SK-N-SH (cell line): ENCODE measurements around the gene FRMD3. TPM values are rescaled to one million over a fixed set of nuclear protein-coding genes. Genes with fewer than 3 reads are reported as not detected.

ENCODE experiments used
- CTCF ChIA-PET: fragments of 300-600, 350-600 bp; formaldehyde crosslinking; extraction: SDS; loops from one replicate; lab custom pipeline; 2021; lab: Yijun Ruan, JAX
- POLR2A ChIA-PET: fragments of 350-600 bp; sonication (Branson Sonifier 250); formaldehyde crosslinking; extraction: SDS; loops from one replicate; lab custom pipeline; 2020; ENCODE audit warnings: antibody characterized with exemption, inconsistent platforms; lab: Yijun Ruan, JAX
- DNase-seq: peaks from one replicate; pipeline ENCODE4 v3.0.0; 2012
- H2AFZ ChIP-seq: fragments of 200-600 bp; sonication (generic); 2 replicates; pipeline ENCODE4 v1.8.1; 2016; ENCODE audit warnings: antibody characterized with exemption, mild to moderate bottlenecking, low read depth
- H3F3A ChIP-seq: fragments of 200-600 bp; sonication (generic); replicated peaks from 2 replicates; pipeline ENCODE3; 2016; ENCODE audit warnings: antibody characterized with exemption, mild to moderate bottlenecking; ENCODE audit not compliant: insufficient read depth
- H3K27ac ChIP-seq, 2 experiments: fragments of 200-500 bp in 1 of 2; fragments of 200-600 bp in 1 of 2; sonication (Bioruptor generic) in 1 of 2; sonication (generic), shearing (Covaris generic) in 1 of 2; 2 replicates each; pipeline versions ENCODE4 v1.5.1 to v1.6.1; 2014 to 2016; ENCODE audit warnings: low read depth in 2 of 2, inconsistent platforms in 1 of 2, low read length in 1 of 2, mild to moderate bottlenecking in 1 of 2, mixed read lengths in 1 of 2
- H3K27me3 ChIP-seq: fragments of 200-600 bp; sonication (generic), shearing (Covaris generic); 2 replicates; pipeline ENCODE4 v1.6.1; 2016; ENCODE audit warnings: mixed run types; ENCODE audit not compliant: insufficient read depth
- H3K36me3 ChIP-seq, 2 experiments: fragments of 200-500 bp in 1 of 2; fragments of 200-600 bp in 1 of 2; sonication (Bioruptor generic) in 1 of 2; sonication (generic) in 1 of 2; replicated peaks in 1 of 2; 2 replicates each; pipeline versions ENCODE3 to v1.5.1; 2014 to 2016; ENCODE audit warnings: low read length in 1 of 2, mild to moderate bottlenecking in 1 of 2; ENCODE audit not compliant: insufficient read depth in 2 of 2, control insufficient read depth in 1 of 2
- H3K4me1 ChIP-seq, 2 experiments: fragments of 200-500 bp in 1 of 2; fragments of 200-600 bp in 1 of 2; sonication (Bioruptor generic) in 1 of 2; sonication (generic), shearing (Covaris generic) in 1 of 2; 2 replicates each; pipeline versions ENCODE4 v1.5.1 to v1.6.1; 2014 to 2016; ENCODE audit warnings: low read depth in 1 of 2, low read length in 1 of 2, mixed run types in 1 of 2; ENCODE audit not compliant: insufficient read depth in 2 of 2, control insufficient read depth in 1 of 2
- H3K4me2 ChIP-seq: fragments of 200-600 bp; sonication (generic), shearing (Covaris generic); 2 replicates; pipeline ENCODE4 v1.6.1; 2017; ENCODE audit warnings: mixed run types
- H3K4me3 ChIP-seq, 2 experiments: fragments of 200-500 bp in 1 of 2; fragments of 200-600 bp in 1 of 2; sonication (Bioruptor generic) in 1 of 2; sonication (generic), shearing (Covaris generic) in 1 of 2; 2 replicates each; pipeline versions ENCODE4 v1.5.1 to v1.8.1; 2014 to 2016; ENCODE audit warnings: low read depth in 2 of 2, inconsistent platforms in 1 of 2, low read length in 1 of 2, mild to moderate bottlenecking in 1 of 2, mixed read lengths in 1 of 2, moderate library complexity in 1 of 2
- H3K79me2 ChIP-seq: fragments of 200-600 bp; sonication (generic); 2 replicates; pipeline ENCODE4 v1.8.1; 2017; ENCODE audit warnings: mild to moderate bottlenecking; ENCODE audit not compliant: insufficient read depth
- H3K9ac ChIP-seq: fragments of 200-600 bp; sonication (generic); 2 replicates; pipeline ENCODE4 v1.6.1; 2017; ENCODE audit warnings: mixed run types
- H3K9me2 ChIP-seq: fragments of 200-600 bp; sonication (generic); 2 replicates; pipeline ENCODE4 v1.6.1; 2017; ENCODE audit warnings: mixed run types
- H3K9me3 ChIP-seq: fragments of 200-600 bp; sonication (generic); 2 replicates; pipeline ENCODE4 v1.6.1; 2017; ENCODE audit warnings: mixed run types, mild to moderate bottlenecking, moderate library complexity
- H4K20me1 ChIP-seq: fragments of 200-600 bp; sonication (generic); 2 replicates; pipeline ENCODE4 v1.6.1; 2017; ENCODE audit warnings: mild to moderate bottlenecking, mixed run types; ENCODE audit not compliant: insufficient read depth
- CHD2 ChIP-seq: fragments of 150-350 bp; IDR thresholded peaks from 2 replicates; pipeline ENCODE4 v1.6.1; 2018; ENCODE audit warnings: low read length; ENCODE audit not compliant: partially characterized antibody
- EP300 ChIP-seq, 2 experiments: IDR thresholded peaks; 2 replicates each; pipeline versions ENCODE4 v1.4.0 to v1.6.1; 2012; ENCODE audit warnings: borderline replicate concordance in 1 of 2, low read depth in 1 of 2, low read length in 1 of 2
- FOSL2 ChIP-seq: IDR thresholded peaks from 2 replicates; pipeline ENCODE4 v1.4.0; 2012; ENCODE audit warnings: low read depth, mild to moderate bottlenecking, moderate library complexity, borderline replicate concordance
- FOXJ3 ChIP-seq: sonication (generic); formaldehyde crosslinking; IDR thresholded peaks from 2 replicates; pipeline ENCODE4 v1.5.1; 2020; ENCODE audit warnings: mild to moderate bottlenecking, missing genetic modification reagents
- GATA2 ChIP-seq: sonication (generic); formaldehyde crosslinking; IDR thresholded peaks from 2 replicates; pipeline ENCODE4 v1.5.0; 2020; ENCODE audit warnings: mild to moderate bottlenecking, missing genetic modification reagents
- JUND ChIP-seq: IDR thresholded peaks from 2 replicates; pipeline ENCODE4 v1.4.0; 2012
- MXI1 ChIP-seq: IDR thresholded peaks from 2 replicates; pipeline ENCODE4 v1.6.1; 2012; ENCODE audit warnings: mild to moderate bottlenecking, low read depth, low read length, improper control_type of control experiment
- NFIC ChIP-seq: IDR thresholded peaks from 2 replicates; pipeline ENCODE4 v1.4.0; 2012; ENCODE audit warnings: borderline replicate concordance
- NRF1 ChIP-seq: IDR thresholded peaks from 2 replicates; pipeline ENCODE4 v1.6.1; 2012; ENCODE audit warnings: low read depth, mild to moderate bottlenecking, low read length
- POLR2AphosphoS5 ChIP-seq: IDR thresholded peaks from 2 replicates; pipeline ENCODE4 v1.6.1; 2012; ENCODE audit warnings: low read depth, low read length
- RCOR1 ChIP-seq: fragments of 150-350 bp; IDR thresholded peaks from 2 replicates; pipeline ENCODE4 v1.6.1; 2017; ENCODE audit warnings: antibody characterized with exemption, low read length
- RFX5 ChIP-seq: IDR thresholded peaks from 2 replicates; pipeline ENCODE4 v1.6.1; 2012; ENCODE audit warnings: mild to moderate bottlenecking, improper control_type of control experiment, low read length
- RXRA ChIP-seq: IDR thresholded peaks from 2 replicates; pipeline ENCODE4 v1.4.0; 2012; ENCODE audit warnings: low read depth, mild to moderate bottlenecking, borderline replicate concordance
- SMC3 ChIP-seq: IDR thresholded peaks from 2 replicates; pipeline ENCODE4 v1.6.1; 2012; ENCODE audit warnings: low read depth, low read length, improper control_type of control experiment
- TAF1 ChIP-seq: IDR thresholded peaks from 2 replicates; pipeline ENCODE4 v1.6.1; 2012; ENCODE audit warnings: low read depth, mild to moderate bottlenecking, low read length, moderate library complexity, borderline replicate concordance
- WGBS: methylation state at CpG from one replicate; pipeline ENCODE4 v1.1.6; 2017; ENCODE audit warnings: low lambda C conversion rate; 5-methylcytosine and 5-hydroxymethylcytosine counted together
- polyA plus RNA-seq, 3 experiments: library from polyadenylated mRNA; depleted of rRNA; stranded (reverse); fragments of >200 nt; gene quantifications; 2 replicates each; pipeline ENCODE4 v1.2.3, GENCODE V29; 2012
- TF ChIP-seq, protein P1 (sequence below): fragments of 150-350 bp; IDR thresholded peaks from 2 replicates; pipeline ENCODE4 v1.6.1; 2017; ENCODE audit warnings: antibody characterized with exemption, low read length, low read depth, borderline replicate concordance
- TF ChIP-seq, protein P2 (sequence below): IDR thresholded peaks from 2 replicates; pipeline ENCODE4 v1.4.0; 2012; ENCODE audit warnings: low read depth, borderline replicate concordance
- TF ChIP-seq, protein P3 (sequence below): fragments of 200-600 bp; sonication (generic); IDR thresholded peaks from 2 replicates; pipeline ENCODE4 v1.6.1; 2017; ENCODE audit warnings: antibody characterized with exemption, mild to moderate bottlenecking, moderate library complexity
- TF ChIP-seq, protein P4 (sequence below): IDR thresholded peaks from 2 replicates; pipeline ENCODE4 v1.6.1; 2012; ENCODE audit warnings: mild to moderate bottlenecking, low read depth, low read length, moderate library complexity
- TF ChIP-seq, protein P5 (sequence below): IDR thresholded peaks from 2 replicates; pipeline ENCODE4 v1.4.0; 2012; ENCODE audit warnings: low read depth, borderline replicate concordance

The FRMD3 gene
- polyA plus RNA-seq, 1 of the 3 experiments (the other 2 are of a cell fraction): 0.89 TPM

DNA sequence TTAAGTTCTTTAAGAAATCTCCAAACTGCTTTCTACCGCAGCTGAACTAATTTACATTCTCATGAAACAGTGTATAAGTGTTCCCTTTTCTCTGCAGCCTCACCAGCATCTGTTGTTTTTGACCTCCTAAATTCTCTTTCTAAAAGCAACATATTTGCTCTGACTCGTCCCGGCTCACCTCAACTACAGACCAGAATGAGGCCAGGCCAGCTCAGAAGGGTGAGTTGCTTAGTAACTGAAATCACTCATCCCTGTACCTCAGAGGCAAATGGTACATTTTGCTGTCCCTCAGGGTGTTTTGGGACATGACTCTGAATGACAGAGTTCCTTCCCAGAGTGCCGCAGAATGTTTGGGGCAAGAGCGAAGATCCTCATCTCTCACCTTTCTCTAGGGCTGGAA is 127.5 kb downstream of the FRMD3 start:
- H3K9ac ChIP-seq: no peak overlapping the region
- WGBS: 92% methylated on average over 5 of the region's 5 CpGs

DNA sequence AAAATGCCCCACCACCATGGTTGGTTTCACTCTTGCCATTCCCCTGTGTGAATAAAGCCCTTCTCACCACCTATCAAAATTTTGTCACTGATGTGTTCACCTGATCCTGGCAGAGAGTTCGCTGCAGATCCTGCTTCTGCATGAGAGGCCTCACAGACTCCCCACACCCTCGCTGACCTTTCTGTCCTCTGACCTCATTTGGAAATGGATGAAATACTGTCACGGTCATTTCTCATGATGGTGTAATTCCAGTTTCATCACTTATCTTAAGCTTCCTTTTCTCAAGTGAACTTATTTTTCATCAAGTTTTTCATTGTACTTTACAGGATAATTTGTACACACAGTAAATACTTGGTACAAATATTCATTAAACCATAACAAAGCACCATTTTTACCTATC is 131.3 kb downstream of the FRMD3 start:
- H2AFZ ChIP-seq: no peak overlapping the region
- H3K9me3 ChIP-seq: no peaks in the 10 kb centered on the region
- H3K9ac ChIP-seq: no peak overlapping the region
- H4K20me1 ChIP-seq: no peaks in the 10 kb centered on the region
- no peaks in the 10 kb centered on the region for H3K36me3 ChIP-seq
- H3K79me2 ChIP-seq: peaks cover 23% of the 10 kb centered on the region; the same call in 1 of the 2 replicates
- no peak overlapping the region for H3K4me3 ChIP-seq
- no peak overlapping the region for H3K4me2 ChIP-seq
- ChIA-PET CTCF (no interaction called here), POLR2A (no interaction called here)
- no peaks in the 10 kb centered on the region for H3F3A ChIP-seq
- H3K4me1 ChIP-seq: peaks cover 0 to 11% of the 10 kb centered on the region in 2 experiments; a peak in 1 of 4 replicates
- no peak for DNase-seq
- WGBS: 80% methylated on average over 3 of the region's 3 CpGs
- no peaks in the 10 kb centered on the region for H3K27me3 ChIP-seq
- no peak overlapping the region for H3K27ac ChIP-seq
- no peaks in the 10 kb centered on the region for H3K9me2 ChIP-seq
- TF ChIP-seq NFIC (no peak), FOXJ3 (CRISPR knock-in tag) (no peak), TAF1 (no peak), RCOR1 (no peak), CHD2 (no peak), NRF1 (no peak), RXRA (no peak), POLR2AphosphoS5 (no peak), JUND (no peak), EP300 (IDR thresholded peaks at IDR 0.05; ENCODE audit: borderline replicate concordance in 1 of 2, low read depth in 1 of 2, low read length in 1 of 2) (no peak), RFX5 (no peak), MXI1 (no peak), FOSL2 (no peak)
- TF ChIP-seq, protein P1, sequence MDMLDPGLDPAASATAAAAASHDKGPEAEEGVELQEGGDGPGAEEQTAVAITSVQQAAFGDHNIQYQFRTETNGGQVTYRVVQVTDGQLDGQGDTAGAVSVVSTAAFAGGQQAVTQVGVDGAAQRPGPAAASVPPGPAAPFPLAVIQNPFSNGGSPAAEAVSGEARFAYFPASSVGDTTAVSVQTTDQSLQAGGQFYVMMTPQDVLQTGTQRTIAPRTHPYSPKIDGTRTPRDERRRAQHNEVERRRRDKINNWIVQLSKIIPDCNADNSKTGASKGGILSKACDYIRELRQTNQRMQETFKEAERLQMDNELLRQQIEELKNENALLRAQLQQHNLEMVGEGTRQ: no peak
- TF ChIP-seq, protein P2, sequence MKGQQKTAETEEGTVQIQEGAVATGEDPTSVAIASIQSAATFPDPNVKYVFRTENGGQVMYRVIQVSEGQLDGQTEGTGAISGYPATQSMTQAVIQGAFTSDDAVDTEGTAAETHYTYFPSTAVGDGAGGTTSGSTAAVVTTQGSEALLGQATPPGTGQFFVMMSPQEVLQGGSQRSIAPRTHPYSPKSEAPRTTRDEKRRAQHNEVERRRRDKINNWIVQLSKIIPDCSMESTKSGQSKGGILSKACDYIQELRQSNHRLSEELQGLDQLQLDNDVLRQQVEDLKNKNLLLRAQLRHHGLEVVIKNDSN: no peak
- TF ChIP-seq, protein P3, sequence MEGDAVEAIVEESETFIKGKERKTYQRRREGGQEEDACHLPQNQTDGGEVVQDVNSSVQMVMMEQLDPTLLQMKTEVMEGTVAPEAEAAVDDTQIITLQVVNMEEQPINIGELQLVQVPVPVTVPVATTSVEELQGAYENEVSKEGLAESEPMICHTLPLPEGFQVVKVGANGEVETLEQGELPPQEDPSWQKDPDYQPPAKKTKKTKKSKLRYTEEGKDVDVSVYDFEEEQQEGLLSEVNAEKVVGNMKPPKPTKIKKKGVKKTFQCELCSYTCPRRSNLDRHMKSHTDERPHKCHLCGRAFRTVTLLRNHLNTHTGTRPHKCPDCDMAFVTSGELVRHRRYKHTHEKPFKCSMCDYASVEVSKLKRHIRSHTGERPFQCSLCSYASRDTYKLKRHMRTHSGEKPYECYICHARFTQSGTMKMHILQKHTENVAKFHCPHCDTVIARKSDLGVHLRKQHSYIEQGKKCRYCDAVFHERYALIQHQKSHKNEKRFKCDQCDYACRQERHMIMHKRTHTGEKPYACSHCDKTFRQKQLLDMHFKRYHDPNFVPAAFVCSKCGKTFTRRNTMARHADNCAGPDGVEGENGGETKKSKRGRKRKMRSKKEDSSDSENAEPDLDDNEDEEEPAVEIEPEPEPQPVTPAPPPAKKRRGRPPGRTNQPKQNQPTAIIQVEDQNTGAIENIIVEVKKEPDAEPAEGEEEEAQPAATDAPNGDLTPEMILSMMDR: no peak
- TF ChIP-seq, protein P4, sequence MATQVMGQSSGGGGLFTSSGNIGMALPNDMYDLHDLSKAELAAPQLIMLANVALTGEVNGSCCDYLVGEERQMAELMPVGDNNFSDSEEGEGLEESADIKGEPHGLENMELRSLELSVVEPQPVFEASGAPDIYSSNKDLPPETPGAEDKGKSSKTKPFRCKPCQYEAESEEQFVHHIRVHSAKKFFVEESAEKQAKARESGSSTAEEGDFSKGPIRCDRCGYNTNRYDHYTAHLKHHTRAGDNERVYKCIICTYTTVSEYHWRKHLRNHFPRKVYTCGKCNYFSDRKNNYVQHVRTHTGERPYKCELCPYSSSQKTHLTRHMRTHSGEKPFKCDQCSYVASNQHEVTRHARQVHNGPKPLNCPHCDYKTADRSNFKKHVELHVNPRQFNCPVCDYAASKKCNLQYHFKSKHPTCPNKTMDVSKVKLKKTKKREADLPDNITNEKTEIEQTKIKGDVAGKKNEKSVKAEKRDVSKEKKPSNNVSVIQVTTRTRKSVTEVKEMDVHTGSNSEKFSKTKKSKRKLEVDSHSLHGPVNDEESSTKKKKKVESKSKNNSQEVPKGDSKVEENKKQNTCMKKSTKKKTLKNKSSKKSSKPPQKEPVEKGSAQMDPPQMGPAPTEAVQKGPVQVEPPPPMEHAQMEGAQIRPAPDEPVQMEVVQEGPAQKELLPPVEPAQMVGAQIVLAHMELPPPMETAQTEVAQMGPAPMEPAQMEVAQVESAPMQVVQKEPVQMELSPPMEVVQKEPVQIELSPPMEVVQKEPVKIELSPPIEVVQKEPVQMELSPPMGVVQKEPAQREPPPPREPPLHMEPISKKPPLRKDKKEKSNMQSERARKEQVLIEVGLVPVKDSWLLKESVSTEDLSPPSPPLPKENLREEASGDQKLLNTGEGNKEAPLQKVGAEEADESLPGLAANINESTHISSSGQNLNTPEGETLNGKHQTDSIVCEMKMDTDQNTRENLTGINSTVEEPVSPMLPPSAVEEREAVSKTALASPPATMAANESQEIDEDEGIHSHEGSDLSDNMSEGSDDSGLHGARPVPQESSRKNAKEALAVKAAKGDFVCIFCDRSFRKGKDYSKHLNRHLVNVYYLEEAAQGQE: no peak
- TF ChIP-seq, protein P5, sequence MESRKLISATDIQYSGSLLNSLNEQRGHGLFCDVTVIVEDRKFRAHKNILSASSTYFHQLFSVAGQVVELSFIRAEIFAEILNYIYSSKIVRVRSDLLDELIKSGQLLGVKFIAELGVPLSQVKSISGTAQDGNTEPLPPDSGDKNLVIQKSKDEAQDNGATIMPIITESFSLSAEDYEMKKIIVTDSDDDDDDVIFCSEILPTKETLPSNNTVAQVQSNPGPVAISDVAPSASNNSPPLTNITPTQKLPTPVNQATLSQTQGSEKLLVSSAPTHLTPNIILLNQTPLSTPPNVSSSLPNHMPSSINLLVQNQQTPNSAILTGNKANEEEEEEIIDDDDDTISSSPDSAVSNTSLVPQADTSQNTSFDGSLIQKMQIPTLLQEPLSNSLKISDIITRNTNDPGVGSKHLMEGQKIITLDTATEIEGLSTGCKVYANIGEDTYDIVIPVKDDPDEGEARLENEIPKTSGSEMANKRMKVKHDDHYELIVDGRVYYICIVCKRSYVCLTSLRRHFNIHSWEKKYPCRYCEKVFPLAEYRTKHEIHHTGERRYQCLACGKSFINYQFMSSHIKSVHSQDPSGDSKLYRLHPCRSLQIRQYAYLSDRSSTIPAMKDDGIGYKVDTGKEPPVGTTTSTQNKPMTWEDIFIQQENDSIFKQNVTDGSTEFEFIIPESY: no peak

More for the DNA sequence above, 127.5 kb downstream of the FRMD3 start:
- Histone ChIP-seq H3K79me2 (peaks cover 34% of the 10 kb centered on the region; the same call in 1 of the 2 replicates), H3K4me3 (no peak overlapping the region), H3F3A (no peaks in the 10 kb centered on the region), H3K4me1 (peaks cover 0 to 5% of the 10 kb centered on the region in 2 experiments; a peak in 1 of 4 replicates), H3K9me3 (no peaks in the 10 kb centered on the region), H3K9me2 (no peaks in the 10 kb centered on the region), H4K20me1 (no peaks in the 10 kb centered on the region), H2AFZ (no peak overlapping the region)
- CTCF ChIA-PET: interaction anchor here (1.0 kb wide), 1 partner anchor 29 kb away, joined by 4 read pairs; no protein-coding TSS in a partner anchor
- TF ChIP-seq RXRA (no peak), SMC3 (no peak), GATA2 (no peak)
- TF ChIP-seq, all 33 proteins: peak for 0
- H3K36me3 ChIP-seq: peaks cover 0 to 5% of the 10 kb centered on the region in 2 experiments
- H3K27me3 ChIP-seq: no peaks in the 10 kb centered on the region
- DNase-seq: no peak
- H3K4me2 ChIP-seq: no peak overlapping the region
- POLR2A ChIA-PET: no interaction called here
- H3K27ac ChIP-seq: no peak overlapping the region
